SK-N-SH treated with all-trans-retinoic acid at 6 μM for 48 hours (cell line): Measurements from ENCODE around the gene CCL17.

Experiments used
- ARNTL ChIP-seq: fragments of 450-650 bp; formaldehyde crosslinking; IDR thresholded peaks from 2 replicates; pipeline ENCODE4 v1.5.0; 2020; ENCODE audit warnings: low read depth, mild to moderate bottlenecking, moderate library complexity, borderline replicate concordance
- ESRRG ChIP-seq: fragments of 250-450 bp; sonication (Bioruptor Pico); IDR thresholded peaks from 2 replicates; pipeline ENCODE4 v1.6.1; 2021; ENCODE audit warnings: mild to moderate bottlenecking
- TOX ChIP-seq: fragments of 250-450 bp; sonication (Bioruptor Pico); IDR thresholded peaks from 2 replicates; pipeline ENCODE4 v1.8.0; 2021; ENCODE audit warnings: mild to moderate bottlenecking, moderate library complexity, borderline replicate concordance
- TF ChIP-seq, protein P1 (sequence below): fragments of 250-450 bp; sonication (Bioruptor Pico); IDR thresholded peaks from 2 replicates; pipeline ENCODE4 v1.5.1; 2020; ENCODE audit warnings: low read depth, mild to moderate bottlenecking, moderate library complexity

DNA sequence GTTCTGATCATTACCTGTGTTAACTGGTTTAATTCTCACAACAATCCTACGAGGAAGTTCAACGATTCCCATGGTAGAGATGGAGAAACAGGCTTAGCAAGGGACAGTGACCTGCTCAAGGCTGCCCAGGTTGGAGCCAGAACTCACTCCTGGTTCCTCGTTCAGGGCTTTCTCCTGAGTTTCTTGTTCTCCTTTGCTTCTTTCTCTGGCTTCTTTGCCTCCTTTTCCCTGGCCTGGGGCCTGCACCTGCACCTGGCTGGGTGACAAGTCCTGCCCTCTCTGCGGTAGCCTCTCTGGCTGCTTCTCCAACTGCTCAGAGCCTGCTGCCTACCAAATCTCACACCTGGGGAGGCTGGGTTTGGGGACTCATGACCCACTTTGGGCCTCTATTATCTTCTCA lies 43.2 kb upstream of the CCL17 start:
- TF ChIP-seq ARNTL = no peak
- no peak for TF ChIP-seq TOX (CRISPR knock-in tag)
- TF ChIP-seq, protein P1, sequence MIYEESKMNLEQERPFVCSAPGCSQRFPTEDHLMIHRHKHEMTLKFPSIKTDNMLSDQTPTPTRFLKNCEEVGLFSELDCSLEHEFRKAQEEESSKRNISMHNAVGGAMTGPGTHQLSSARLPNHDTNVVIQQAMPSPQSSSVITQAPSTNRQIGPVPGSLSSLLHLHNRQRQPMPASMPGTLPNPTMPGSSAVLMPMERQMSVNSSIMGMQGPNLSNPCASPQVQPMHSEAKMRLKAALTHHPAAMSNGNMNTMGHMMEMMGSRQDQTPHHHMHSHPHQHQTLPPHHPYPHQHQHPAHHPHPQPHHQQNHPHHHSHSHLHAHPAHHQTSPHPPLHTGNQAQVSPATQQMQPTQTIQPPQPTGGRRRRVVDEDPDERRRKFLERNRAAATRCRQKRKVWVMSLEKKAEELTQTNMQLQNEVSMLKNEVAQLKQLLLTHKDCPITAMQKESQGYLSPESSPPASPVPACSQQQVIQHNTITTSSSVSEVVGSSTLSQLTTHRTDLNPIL (CRISPR knock-in tag) = no peak
- no peak for TF ChIP-seq ESRRG
